Psoas muscle (tissue), 8 donors: ENCODE results near the gene TNFRSF14. TPM values are rescaled to one million over a fixed set of nuclear protein-coding genes. Genes with fewer than 3 reads are reported as not detected.
"Not testable (repeated sequence)": the region's sequence is repeated elsewhere in the genome, so short reads cannot be mapped to it uniquely, and the experiment has no call there.

Experiments
- ATAC-seq, 4 donors: fragments of 200-7000 bp; cut with Tn5 transposase; one replicate each; pipeline ENCODE4 v1.9.1; 2020; ENCODE audit warnings: moderate library complexity in 3 of 4, mild to moderate bottlenecking in 2 of 4
- DNase-seq, 2 donors: peaks; one replicate each; pipeline ENCODE4 v3.0.0-alpha.2; 2020
- H3K27ac ChIP-seq: fragments of 200-600 bp; one replicate; pipeline ENCODE4 v1.8.0; 2022
- H3K27me3 ChIP-seq, 3 donors: fragments of 200-600 bp in 1 of 3; one replicate each; pipeline versions ENCODE4 v1.6.1 to v1.8.0; 2013 to 2022; ENCODE audit warnings: low read length in 2 of 3, mild to moderate bottlenecking in 2 of 3, moderate library complexity in 1 of 3; ENCODE audit not compliant: insufficient read depth in 3 of 3
- H3K36me3 ChIP-seq, 2 donors: fragments of 200-600 bp in 1 of 2; one replicate each; pipeline versions ENCODE4 v1.6.1 to v1.8.0; 2013 to 2022; ENCODE audit warnings: low read depth in 1 of 2, mild to moderate bottlenecking in 1 of 2, moderate library complexity in 1 of 2; ENCODE audit not compliant: insufficient read depth in 1 of 2
- H3K4me1 ChIP-seq: fragments of 200-600 bp; one replicate; pipeline ENCODE4 v1.8.0; 2022
- H3K4me3 ChIP-seq: fragments of 200-600 bp; one replicate; pipeline ENCODE4 v1.8.0; 2022; ENCODE audit warnings: mild to moderate bottlenecking
- H3K9me3 ChIP-seq: fragments of 200-600 bp; one replicate; pipeline ENCODE4 v1.8.0; 2022
- WGBS, 3 donors: extraction: QIAGEN DNeasy Blood & Tissue Kit; methylation state at CpG; one replicate each; pipeline versions ENCODE4 v1.1.6 to v1.1.7; 2013; 5-methylcytosine and 5-hydroxymethylcytosine counted together
- intact Hi-C, 2 donors: fragments of 100-400 bp; cut with DNase I; formaldehyde crosslinking; loops; one replicate each; pipeline versions ENCODE4 v1.11.0 to v1.14.2; 2022
- polyA plus RNA-seq, 3 donors: library from polyadenylated mRNA; stranded (reverse); fragments of 200-250 nt; gene quantifications; one replicate each; pipeline ENCODE4 v1.2.3, GENCODE V29; 2013
- total RNA-seq, 4 donors: library from RNA; stranded (reverse); fragmentation: NEBNext Ultra II Directional in 2 of 4; extraction: Animal tissue kit (Norgen Biotek cat#: 25700) in 2 of 4; gene quantifications; one replicate each; pipeline versions ENCODE4 v1.2.1 to v1.2.4, GENCODE V29; 2021 to 2023
- TF ChIP-seq, protein P1 (sequence below): fragments of 200-600 bp; IDR thresholded peaks from one replicate; pipeline ENCODE4 v1.8.0; 2022; ENCODE audit warnings: antibody characterized with exemption
- donor health status: healthy with polysubstance abuse.
- donor health status: DM: no; HTN: no; CAD: no; lungs with moderate emphysema.
- donor health status: Bipolar disorder and iron deficiency.
- donor health status: healthy.
- donor health status: DM: yes; HTN: yes; CAD: no.
- donor health status: DM: no; HTN: no; CAD: no.
- donor health status: DM: no; HTN: no; CAD: no.
- donor health status: DM: yes; HTN: yes; CAD: no.

The TNFRSF14 gene
- total and polyA plus RNA-seq, 7 donors = 6.2 to 10.8 (median 8.2) TPM

DNA sequence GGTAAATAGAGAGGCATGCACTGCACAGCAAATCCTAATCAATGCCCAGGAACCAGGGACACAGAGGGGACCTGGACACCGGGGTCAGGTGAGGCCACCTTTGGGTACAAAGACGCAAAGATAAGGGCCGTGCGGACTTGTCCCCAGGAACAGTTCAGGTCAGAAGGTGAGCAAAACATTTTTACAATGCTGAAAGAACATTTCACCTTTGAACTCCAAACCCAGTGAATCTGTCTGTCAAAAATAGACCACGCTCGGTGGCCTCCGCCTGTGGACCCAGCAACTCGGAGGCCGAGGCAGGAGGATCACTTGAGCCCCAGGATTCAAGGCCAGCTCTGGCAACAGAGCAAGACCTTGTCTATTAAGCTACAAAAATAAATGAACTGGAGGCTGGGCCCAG, 15.2 kb downstream of the TNFRSF14 start:
- peaks cover 0 to 14% (median 7%) of the 10 kb centered on the region in 3 donors for H3K27me3 ChIP-seq
- no peak overlapping the region for H3K27ac ChIP-seq
- ATAC-seq (no peak), DNase-seq (peak in 1 of 2 donors; percentile 23)
- H3K9me3 ChIP-seq = no peaks in the 10 kb centered on the region
- WGBS, 3 donors = 89 to 93% (median 91%) methylated on average over 9 of the region's 9 CpGs
- TF ChIP-seq, protein P1, sequence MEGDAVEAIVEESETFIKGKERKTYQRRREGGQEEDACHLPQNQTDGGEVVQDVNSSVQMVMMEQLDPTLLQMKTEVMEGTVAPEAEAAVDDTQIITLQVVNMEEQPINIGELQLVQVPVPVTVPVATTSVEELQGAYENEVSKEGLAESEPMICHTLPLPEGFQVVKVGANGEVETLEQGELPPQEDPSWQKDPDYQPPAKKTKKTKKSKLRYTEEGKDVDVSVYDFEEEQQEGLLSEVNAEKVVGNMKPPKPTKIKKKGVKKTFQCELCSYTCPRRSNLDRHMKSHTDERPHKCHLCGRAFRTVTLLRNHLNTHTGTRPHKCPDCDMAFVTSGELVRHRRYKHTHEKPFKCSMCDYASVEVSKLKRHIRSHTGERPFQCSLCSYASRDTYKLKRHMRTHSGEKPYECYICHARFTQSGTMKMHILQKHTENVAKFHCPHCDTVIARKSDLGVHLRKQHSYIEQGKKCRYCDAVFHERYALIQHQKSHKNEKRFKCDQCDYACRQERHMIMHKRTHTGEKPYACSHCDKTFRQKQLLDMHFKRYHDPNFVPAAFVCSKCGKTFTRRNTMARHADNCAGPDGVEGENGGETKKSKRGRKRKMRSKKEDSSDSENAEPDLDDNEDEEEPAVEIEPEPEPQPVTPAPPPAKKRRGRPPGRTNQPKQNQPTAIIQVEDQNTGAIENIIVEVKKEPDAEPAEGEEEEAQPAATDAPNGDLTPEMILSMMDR = no peak
- intact Hi-C loops = no loop called here
- no peaks in the 10 kb centered on the region for H3K36me3 ChIP-seq
- H3K4me3 ChIP-seq = no peak overlapping the region
- H3K4me1 ChIP-seq = no peaks in the 10 kb centered on the region

DNA sequence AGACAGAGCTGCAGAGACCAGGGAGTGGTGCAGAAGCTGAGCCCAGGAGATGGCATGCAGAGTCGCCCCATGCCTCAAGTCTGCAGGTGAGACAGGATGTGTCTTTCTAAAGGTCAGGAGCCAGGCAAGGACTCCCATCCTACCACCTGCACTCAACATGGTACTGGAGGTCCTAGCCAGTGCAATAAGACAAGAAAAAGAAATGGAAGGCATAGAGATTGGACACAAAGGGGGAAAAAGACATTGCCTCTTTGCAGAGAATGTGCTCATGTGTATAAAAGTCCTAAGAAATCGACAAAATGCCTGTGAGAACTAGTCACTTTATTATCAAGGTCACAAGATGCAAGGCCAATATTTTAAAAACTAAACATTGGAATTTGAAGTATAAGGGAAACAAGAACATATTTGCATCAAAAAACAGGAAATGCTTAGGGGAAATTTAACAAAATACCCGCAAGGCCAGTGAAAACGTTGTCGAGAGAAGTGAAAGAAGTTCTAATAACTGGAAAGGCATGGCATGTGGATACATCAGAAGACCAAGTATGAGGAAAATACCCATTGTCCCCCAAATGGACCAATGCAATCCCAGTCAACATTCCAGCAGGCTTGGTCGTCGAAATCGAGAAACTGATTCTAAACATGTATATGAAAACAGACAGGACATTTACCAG, 17.2 kb downstream of the TNFRSF14 start:
- no peak for ATAC-seq
- intact Hi-C loops = no loop called here

DNA sequence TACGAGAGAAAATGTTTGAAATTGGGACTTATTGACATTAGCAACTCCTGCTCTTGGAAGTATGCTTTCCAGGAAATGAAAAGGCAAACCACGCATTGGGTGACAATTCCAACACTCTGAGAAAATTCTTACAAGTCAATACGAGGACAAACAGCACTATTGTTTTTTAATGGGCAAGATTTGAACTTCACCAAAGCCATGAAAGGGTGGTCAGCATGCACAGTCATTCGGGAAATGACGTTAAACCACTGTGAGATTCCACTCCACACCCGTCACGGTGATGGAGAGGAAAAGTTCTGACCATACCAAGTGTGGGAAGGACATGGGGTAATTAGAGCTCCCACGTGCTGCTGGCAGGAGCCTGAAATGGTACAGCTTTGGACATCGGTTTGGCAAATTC, 18.2 kb downstream of the TNFRSF14 start:
- no peaks in the 10 kb centered on the region for H3K9me3 ChIP-seq
- H3K27me3 ChIP-seq = peaks cover 0 to 10% (median 7%) of the 10 kb centered on the region in 3 donors
- no peak overlapping the region for H3K4me3 ChIP-seq
- DNase-seq = no peak
- intact Hi-C loops = no loop called here
- H3K4me1 ChIP-seq = no peaks in the 10 kb centered on the region
- ATAC-seq = no peak
- no peaks in the 10 kb centered on the region for H3K36me3 ChIP-seq
- WGBS, 3 donors = 61 to 68% (median 66%) methylated on average over 9 of the region's 9 CpGs
- no peak overlapping the region for H3K27ac ChIP-seq
- TF ChIP-seq, protein P1 = no peak

More for the DNA sequence above, 17.2 kb downstream of the TNFRSF14 start:
- H3K36me3 ChIP-seq = no peaks in the 10 kb centered on the region
- TF ChIP-seq, protein P1 = no peak
- WGBS, 3 donors = 80 to 90% (median 86%) methylated on average over 8 of the region's 8 CpGs
- H3K9me3 ChIP-seq = no peaks in the 10 kb centered on the region
- no peak overlapping the region for H3K4me3 ChIP-seq
- peaks cover 0 to 8% (median 7%) of the 10 kb centered on the region in 3 donors for H3K27me3 ChIP-seq
- H3K27ac ChIP-seq = no peak overlapping the region
- H3K4me1 ChIP-seq = no peaks in the 10 kb centered on the region
- no peak for DNase-seq

DNA sequence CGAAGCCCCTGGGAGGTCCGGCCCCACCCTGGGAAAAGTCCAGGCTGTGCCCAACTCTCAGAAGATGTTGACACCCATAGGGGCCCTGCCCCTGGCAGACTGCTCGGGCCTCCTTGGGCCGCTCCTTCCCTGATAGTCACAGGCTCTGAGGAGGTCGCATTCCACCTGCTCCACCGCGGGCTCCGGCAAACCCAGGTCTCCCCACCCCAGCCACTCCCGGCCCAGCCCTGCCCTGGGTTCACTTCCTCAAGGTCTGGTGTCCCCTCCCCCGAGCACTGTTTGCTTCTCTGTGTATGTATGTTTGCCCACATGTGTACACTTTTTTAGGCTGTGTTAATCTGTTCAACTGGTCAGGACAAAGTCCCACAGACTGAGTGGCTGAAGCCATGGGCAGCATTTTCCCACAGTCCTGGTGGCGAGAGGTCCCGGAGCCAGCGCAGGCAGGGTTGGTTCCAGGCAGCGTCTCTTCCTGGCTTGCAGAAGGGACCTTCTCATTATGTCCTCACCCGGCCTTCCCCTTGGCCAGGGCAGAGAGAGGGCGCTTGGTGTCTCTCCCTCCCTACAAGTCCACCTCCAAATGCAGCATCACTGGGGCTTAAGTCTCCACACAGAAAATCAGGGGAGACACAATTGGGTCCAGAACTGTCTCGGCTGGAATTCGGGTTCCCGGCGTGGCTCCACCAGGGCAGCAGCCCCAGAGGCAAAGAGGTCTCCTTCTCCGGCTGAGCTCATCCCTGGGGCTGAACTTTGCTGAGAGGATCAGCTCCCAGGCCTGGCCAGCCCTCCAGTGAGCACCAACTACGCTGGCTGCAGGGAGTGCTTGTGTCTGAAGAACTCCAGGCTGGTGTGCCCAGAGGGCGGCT, 19.9 kb downstream of the TNFRSF14 start:
- no peaks in the 10 kb centered on the region for H3K9me3 ChIP-seq
- DNase-seq (peak in 1 of 2 donors; percentile 48), ATAC-seq (peak in 3 of 4 donors; percentile 20 to 29 (median 22))
- whole genome bisulfite sequencing, 3 donors = 47 to 51% (median 49%) methylated on average over 23 of the region's 23 CpGs
- intact Hi-C loops = no loop called here
- no peaks in the 10 kb centered on the region for H3K4me1 ChIP-seq
- no peak overlapping the region for H3K4me3 ChIP-seq
- TF ChIP-seq, protein P1 = no peak
- H3K36me3 ChIP-seq = no peaks in the 10 kb centered on the region
- peaks cover 0 to 21% (median 10%) of the 10 kb centered on the region in 3 donors for H3K27me3 ChIP-seq
- peak overlapping the region; percentile 32 for H3K27ac ChIP-seq

DNA sequence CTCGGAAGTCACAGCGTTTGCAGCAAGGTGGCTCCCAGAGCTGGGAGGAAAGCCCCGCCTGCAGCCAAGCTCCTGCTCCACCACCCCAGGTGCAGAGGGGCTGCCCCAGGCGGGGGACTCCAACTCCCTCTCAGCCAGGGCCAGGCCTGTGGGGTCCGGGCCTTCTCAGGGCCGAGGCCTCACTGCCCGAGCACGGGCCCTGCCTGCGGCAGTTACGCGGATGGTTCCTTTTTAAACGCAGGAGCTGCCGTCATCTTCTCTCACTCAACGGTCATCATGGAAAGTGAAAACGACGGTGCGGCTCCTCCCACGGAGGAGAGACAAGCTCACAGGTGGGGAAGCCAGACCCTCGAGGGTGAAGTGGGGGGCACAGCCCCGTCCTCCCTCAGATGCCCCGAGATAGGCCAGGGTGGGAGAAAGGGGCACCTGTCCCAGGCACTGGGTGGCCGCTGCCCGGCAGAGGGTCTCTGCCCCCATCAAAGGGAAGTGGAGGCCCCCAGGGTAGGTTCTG, 21.4 kb downstream of the TNFRSF14 start:
- peak in 1 of 4 donors; percentile 30 for ATAC-seq
- H3K4me1 ChIP-seq, H3K36me3 ChIP-seq, intact Hi-C loops, H3K9me3 ChIP-seq: not testable (repeated sequence)
- DNase-seq = peak in 1 of 2 donors; percentile 46
- H3K4me3 ChIP-seq = peak overlapping the region; percentile 34
- H3K27ac ChIP-seq = peak overlapping the region; percentile 61
- H3K27me3 ChIP-seq = peaks cover 0 to 26% (median 12%) of the 10 kb centered on the region in 3 donors
- WGBS, 3 donors = 59 to 75% (median 66%) methylated on average over 16 to 20 of the region's 23 CpGs
